Measurements from ENCODE around the gene SCARB2.

SCARB2 gene

DNA sequence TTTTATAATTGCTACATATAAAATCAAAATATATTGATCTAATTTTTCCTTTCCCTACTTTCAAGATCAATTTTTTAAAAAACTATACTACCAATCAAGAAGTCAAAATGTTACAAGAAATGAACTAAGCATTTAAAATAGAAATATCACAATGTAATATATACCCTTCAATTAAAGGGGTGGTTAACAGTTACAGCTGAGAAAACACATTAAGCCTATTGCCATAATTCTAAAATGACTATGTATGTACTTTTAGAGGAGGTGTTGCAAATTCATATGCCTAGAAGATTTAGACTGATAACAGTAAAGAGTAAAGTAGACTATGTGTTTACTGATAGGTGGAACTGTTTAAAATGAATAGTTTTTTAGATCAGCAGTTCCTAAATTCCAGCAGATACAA lies 69.1 kb downstream of the SCARB2 start:
- TF ChIP-seq, protein P1, sequence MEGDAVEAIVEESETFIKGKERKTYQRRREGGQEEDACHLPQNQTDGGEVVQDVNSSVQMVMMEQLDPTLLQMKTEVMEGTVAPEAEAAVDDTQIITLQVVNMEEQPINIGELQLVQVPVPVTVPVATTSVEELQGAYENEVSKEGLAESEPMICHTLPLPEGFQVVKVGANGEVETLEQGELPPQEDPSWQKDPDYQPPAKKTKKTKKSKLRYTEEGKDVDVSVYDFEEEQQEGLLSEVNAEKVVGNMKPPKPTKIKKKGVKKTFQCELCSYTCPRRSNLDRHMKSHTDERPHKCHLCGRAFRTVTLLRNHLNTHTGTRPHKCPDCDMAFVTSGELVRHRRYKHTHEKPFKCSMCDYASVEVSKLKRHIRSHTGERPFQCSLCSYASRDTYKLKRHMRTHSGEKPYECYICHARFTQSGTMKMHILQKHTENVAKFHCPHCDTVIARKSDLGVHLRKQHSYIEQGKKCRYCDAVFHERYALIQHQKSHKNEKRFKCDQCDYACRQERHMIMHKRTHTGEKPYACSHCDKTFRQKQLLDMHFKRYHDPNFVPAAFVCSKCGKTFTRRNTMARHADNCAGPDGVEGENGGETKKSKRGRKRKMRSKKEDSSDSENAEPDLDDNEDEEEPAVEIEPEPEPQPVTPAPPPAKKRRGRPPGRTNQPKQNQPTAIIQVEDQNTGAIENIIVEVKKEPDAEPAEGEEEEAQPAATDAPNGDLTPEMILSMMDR (IDR thresholded peaks at IDR 0.05), result no peak
- Histone ChIP-seq H3K27ac (no peak overlapping the region), H3K4me3 (no peak overlapping the region)
- no peak for DNase-seq (ENCODE audit: low spot score)

DNA sequence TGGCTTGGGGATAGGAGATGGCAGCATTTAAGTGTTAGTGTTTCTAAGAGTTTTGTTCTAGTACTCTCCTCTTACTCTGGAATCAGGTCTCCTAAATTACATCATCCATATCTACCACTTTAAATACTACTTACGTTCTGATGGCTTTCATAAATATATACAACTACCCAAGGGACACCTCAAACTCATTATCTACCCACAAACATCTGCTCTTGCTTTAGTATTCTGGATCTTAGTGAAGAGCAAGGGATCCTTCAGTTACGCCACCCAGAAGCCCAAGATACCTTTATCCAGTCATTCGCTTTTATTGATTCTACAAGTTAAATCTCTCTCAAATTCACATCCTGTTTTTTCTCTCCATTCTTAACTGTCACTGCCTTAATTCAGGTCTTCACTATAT lies 72.4 kb downstream of the SCARB2 start:
- Histone ChIP-seq H3K27ac (no peak overlapping the region), H3K4me3 (no peak overlapping the region)
- no peak for DNase-seq (ENCODE audit: low spot score)
- TF ChIP-seq, protein P1 (IDR thresholded peaks at IDR 0.05), result no peak

DNA sequence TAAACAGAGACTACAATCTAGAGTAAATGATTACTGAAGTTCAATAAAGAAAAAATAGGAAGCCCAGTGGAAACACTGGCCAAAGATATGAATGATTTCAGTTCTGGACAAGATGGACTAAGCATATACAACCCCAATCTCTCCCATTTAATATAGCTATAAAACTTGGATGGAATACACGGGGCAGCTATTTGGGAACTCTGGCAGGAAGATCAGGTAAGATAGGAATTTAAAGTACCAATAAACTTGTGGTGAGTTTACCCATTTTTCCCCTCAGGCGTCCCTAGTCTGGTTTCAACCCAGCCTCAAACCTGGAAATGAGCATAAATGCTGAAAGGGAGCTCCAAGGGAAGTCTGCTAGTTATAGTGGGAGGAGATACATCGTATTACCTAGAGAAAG lies 85.9 kb downstream of the SCARB2 start:
- TF ChIP-seq, protein P1 (IDR thresholded peaks at IDR 0.05), result no peak
- Histone ChIP-seq H3K27ac (no peak overlapping the region), H3K4me3 (no peak overlapping the region)
- no peak for DNase-seq (ENCODE audit: low spot score)

DNA sequence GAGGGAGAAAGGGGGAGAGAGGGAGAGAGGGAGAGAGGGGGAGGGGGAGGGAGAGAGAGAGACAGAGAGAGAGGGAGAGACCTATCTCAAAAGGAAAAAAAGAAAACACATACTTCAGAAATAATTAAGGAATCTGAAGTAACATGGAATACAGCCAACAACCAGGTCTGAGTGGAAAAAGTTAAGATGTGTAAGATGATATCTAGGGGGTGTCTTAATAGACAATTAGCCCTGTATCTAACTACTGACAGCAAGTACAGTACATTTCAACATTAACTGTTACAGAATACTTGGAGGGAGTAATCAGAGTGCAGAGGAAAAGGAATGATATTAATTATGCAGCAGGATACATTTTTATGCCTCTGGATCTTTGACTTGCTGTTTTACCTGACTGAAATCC lies 87.8 kb downstream of the SCARB2 start:
- no peak for DNase-seq (ENCODE audit: low spot score)
- Histone ChIP-seq H3K27ac (no peak overlapping the region), H3K4me3 (no peak overlapping the region)
- TF ChIP-seq, protein P1 (IDR thresholded peaks at IDR 0.05), result no peak

DNA sequence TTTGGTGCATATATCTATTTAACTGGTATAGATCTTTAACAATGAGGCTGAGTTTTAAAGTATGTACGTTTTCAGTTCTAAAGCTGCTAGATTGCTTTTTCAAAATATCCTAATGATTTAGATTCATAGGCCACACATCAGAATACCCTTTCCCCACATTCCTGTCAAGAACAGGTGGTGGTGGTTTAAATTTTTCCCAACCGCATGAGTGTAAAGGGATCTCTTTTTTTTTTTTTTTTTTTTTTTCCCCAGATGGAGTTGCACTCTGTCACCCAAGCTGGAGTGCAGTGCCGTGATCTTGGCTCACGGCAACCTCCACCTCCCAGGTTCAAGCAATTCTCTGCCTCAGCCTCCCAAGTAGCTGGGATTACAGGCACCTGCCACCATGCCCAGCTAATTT lies 93.4 kb downstream of the SCARB2 start:
- H3K4me3 ChIP-seq, result no peak overlapping the region
- TF ChIP-seq, protein P1 (IDR thresholded peaks at IDR 0.05), result no peak
- no peak overlapping the region for H3K27ac ChIP-seq
- no peak for DNase-seq (ENCODE audit: low spot score)

DNA sequence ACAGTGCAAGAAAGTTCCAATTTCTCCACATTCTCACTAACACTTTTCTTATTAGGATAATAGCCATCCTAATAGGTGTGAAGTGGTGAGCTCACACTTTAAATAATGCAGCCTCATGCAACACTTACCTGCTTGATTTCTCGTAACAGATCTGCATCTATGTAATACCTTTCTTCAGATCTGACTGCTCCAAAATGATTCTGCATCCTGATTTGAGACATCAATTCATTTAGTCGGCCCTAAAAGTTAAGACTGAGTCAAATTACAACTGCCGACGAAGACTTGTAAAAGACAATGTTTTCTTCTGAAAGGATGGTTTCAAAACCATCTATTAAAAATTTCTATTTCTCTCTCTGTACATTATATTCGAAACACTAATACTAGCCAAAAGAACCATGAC lies 96.1 kb downstream of the SCARB2 start:
- DNase-seq (ENCODE audit: low spot score), result no peak
- TF ChIP-seq, protein P1 (IDR thresholded peaks at IDR 0.05), result no peak
- Histone ChIP-seq H3K4me3 (no peak overlapping the region), H3K27ac (no peak overlapping the region)

DNA sequence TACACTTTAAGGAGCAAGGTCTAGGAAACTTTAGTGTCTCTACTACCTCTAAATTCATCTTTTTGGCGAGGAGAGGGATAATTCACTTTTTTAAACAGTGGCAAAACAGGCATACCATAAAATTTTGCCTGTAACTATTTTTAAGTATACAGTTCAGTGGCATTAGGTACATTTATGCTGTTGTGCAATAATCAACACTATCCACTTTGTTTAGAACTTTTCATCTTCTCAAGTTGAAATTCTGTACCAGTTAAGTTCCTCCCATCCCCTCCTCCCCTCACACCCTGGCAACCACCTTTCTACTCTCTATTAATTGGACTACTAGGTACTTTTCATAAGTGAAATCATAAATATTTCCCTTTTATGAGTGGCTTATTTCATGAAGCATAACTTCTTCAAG lies 96.8 kb downstream of the SCARB2 start:
- DNase-seq (ENCODE audit: low spot score), result no peak
- H3K27ac ChIP-seq, result no peak overlapping the region
- TF ChIP-seq, protein P1 (IDR thresholded peaks at IDR 0.05), result no peak
- no peak overlapping the region for H3K4me3 ChIP-seq

Measured in coronary artery (tissue), 2 donors.